Activated T-cell treated with anti-CD3 and anti-CD28 coated beads, Interleukin-2, amount 50 U/mL, for 48 hours (primary cell): ENCODE results near the gene ZMYND15.

Source experiments
- DNase-seq, 2 experiments: peaks; one replicate each; pipeline ENCODE4 v3.0.0-alpha.2; 2020

The ZMYND15 gene

GRCh38 chr17:4744999-4745969 lies 5.7 kb downstream of the ZMYND15 start:
- DNase-seq: no peak

GRCh38 chr17:4747847-4748246 lies 8.2 kb downstream of the ZMYND15 start:
- DNase-seq: no peak

GRCh38 chr17:4748686-4749085 lies 9.1 kb downstream of the ZMYND15 start:
- no peak for DNase-seq

GRCh38 chr17:4750606-4751005 lies 11.0 kb downstream of the ZMYND15 start:
- no peak for DNase-seq

GRCh38 chr17:4751932-4752331 lies 12.3 kb downstream of the ZMYND15 start:
- no peak for DNase-seq

- DNase-seq: no peak
Measured at GRCh38 chr17:4753392-4753791, 13.8 kb downstream of the ZMYND15 start.

- no peak for DNase-seq
Measured at GRCh38 chr17:4759776-4760236, 20.2 kb downstream of the ZMYND15 start.

- no peak for DNase-seq
Measured at GRCh38 chr17:4764595-4764994, 25.0 kb downstream of the ZMYND15 start.

- DNase-seq: no peak
Measured at GRCh38 chr17:4766201-4766600, 26.6 kb downstream of the ZMYND15 start.

- no peak for DNase-seq
Measured at GRCh38 chr17:4766723-4767122, 27.1 kb downstream of the ZMYND15 start.

GRCh38 chr17:4768298-4768697 lies 28.7 kb downstream of the ZMYND15 start:
- DNase-seq: no peak

- no peak for DNase-seq
Measured at GRCh38 chr17:4769628-4770027, 30.0 kb downstream of the ZMYND15 start.

GRCh38 chr17:4771519-4772234 lies 32.0 kb downstream of the ZMYND15 start, which contains the start of gene TM4SF5:
Gene TM4SF5 (plus strand): TSS chr17:4771886. CDS start chr17:4771923, 37 bp downstream.
- DNase-seq: no peak

GRCh38 chr17:4772235-4772613 lies 32.6 kb downstream of the ZMYND15 start:
- no peak for DNase-seq

- no peak for DNase-seq
Measured at GRCh38 chr17:4777969-4778760, 38.5 kb downstream of the ZMYND15 start.

GRCh38 chr17:4780325-4780955 lies 40.8 kb downstream of the ZMYND15 start:
- DNase-seq: no peak

- peak in 1 of 2 experiments; percentile 40 for DNase-seq
Measured at GRCh38 chr17:4782652-4783051, 43.0 kb downstream of the ZMYND15 start.

GRCh38 chr17:4785311-4786105 lies 45.9 kb downstream of the ZMYND15 start:
- DNase-seq: peak; percentile 41 to 44

GRCh38 chr17:4786106-4786511 lies 46.5 kb downstream of the ZMYND15 start, which contains the start of gene VMO1:
Gene VMO1 (minus strand): TSS chr17:4786364. CDS start chr17:4786352, 12 bp downstream.
- DNase-seq: peak in 1 of 2 experiments; percentile 39

- no peak for DNase-seq
Measured at GRCh38 chr17:4786516-4786915, 46.9 kb downstream of the ZMYND15 start.

GRCh38 chr17:4788159-4788806 lies 48.6 kb downstream of the ZMYND15 start:
- DNase-seq: no peak
